ENCODE measurements around the gene FBXO33.

The FBXO33 gene

DNA sequence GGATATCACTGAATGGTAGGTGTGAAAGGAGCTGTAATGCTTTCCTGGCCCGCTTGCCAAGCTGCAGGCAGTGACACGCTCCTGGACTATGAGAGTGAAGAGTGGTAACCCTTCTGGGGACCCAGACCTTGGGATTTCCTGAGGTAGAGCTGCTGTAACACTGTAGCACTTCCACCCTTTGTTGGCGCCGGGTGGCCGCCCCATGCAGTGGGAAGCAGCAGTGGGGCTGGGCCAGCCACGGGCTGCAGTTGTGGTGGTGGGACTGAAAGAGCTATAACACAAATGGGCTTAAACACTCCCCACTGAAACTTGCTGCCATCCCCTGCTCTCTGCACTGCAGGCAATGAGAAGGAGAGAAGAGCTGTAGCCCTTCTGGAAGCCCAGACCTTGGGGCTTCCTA is 9.6 kb upstream of the FBXO33 start:
- DNase-seq (ENCODE audit: insufficient read length, low spot score) (no peak), FAIRE-seq (no peak)
- no peak for TF ChIP-seq POLR2A (IDR thresholded peaks at IDR 0.05; ENCODE audit: low read depth, low read length)

DNA sequence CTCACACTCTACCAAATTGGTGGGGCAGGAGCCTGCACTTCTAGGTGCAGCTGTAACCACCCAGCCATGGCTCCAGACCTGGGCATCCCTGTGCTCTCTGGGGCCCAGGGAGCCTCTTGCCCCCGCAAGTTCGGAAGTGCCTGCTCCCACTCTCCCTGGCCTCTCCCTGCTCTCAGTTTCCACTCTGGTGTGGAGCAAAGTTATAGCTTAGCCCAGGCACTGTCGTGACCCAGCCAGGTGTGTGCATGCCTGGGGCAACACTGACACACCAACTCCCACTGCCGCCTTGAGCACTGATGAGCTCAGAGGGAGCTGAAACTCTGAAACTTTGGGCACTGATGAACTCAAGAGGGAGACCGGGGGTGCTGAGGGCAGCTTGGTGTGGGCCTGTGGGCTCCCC is 8.7 kb upstream of the FBXO33 start:
- TF ChIP-seq POLR2A (IDR thresholded peaks at IDR 0.05; ENCODE audit: low read depth, low read length): no peak
- DNase-seq (ENCODE audit: insufficient read length, low spot score): no peak
- no peak for FAIRE-seq

DNA sequence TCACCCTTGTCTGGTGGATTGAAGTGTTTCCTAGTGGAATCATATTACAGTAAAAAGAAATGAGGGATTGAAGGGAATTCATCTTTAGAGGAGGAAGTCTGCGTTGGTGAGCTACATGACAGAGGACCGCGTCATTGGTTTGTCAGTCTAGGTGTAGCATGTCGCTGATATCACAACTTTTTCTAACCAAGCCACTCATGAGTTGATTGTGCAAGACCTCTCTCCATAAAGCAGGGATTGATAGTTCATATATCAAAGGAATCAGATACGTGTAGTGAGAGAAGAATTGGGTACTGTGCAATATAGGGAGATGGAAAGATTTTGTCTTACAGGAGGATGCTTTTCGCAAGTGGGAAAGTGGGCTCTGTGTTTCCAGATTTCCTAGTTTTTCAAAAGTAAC is 3.0 kb upstream of the FBXO33 start:
- DNase-seq (ENCODE audit: insufficient read length, low spot score) (no peak), FAIRE-seq (no peak)
- TF ChIP-seq POLR2A (IDR thresholded peaks at IDR 0.05; ENCODE audit: low read depth, low read length): no peak

DNA sequence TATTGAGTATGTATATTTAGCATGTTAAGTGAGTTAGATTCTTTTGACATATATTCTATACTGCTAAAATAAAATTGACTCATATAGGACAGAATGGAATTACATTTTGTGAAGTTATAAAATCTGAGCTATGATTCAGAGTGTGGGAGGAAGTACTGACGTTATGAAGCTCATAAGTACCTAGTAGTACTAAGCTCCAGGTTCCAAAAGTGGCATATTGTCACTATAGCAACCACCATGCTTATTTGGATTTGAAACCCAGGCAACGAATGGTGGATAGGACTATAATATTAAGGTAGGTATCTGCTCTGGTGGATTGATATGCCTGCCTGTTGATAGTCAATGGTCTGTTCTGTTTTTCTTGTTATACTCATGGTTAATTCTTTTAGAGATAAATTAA is 2.2 kb upstream of the FBXO33 start:
- DNase-seq (ENCODE audit: insufficient read length, low spot score) (no peak), FAIRE-seq (no peak)
- TF ChIP-seq POLR2A (IDR thresholded peaks at IDR 0.05; ENCODE audit: low read depth, low read length): no peak

DNA sequence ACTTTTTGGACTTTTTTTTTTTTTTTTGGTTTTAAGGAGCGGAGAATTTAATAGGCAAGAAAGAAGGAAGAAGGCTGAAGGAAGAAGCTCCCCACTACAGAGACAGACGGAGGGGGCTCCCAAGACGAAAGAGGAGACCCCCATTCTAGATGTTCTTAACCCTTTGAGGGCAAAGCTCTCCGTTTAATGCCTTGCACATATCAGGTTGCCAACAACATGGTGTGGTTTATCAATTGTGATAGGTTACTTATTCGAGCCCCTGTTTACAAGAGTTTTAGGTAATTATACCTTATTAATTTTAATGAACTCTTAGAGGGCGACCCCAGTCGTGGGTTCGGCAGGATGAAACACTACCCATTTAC is 1.2 kb upstream of the FBXO33 start:
- TF ChIP-seq POLR2A (IDR thresholded peaks at IDR 0.05; ENCODE audit: low read depth, low read length): no peak
- no peak for FAIRE-seq
- DNase-seq (ENCODE audit: insufficient read length, low spot score): no peak

DNA sequence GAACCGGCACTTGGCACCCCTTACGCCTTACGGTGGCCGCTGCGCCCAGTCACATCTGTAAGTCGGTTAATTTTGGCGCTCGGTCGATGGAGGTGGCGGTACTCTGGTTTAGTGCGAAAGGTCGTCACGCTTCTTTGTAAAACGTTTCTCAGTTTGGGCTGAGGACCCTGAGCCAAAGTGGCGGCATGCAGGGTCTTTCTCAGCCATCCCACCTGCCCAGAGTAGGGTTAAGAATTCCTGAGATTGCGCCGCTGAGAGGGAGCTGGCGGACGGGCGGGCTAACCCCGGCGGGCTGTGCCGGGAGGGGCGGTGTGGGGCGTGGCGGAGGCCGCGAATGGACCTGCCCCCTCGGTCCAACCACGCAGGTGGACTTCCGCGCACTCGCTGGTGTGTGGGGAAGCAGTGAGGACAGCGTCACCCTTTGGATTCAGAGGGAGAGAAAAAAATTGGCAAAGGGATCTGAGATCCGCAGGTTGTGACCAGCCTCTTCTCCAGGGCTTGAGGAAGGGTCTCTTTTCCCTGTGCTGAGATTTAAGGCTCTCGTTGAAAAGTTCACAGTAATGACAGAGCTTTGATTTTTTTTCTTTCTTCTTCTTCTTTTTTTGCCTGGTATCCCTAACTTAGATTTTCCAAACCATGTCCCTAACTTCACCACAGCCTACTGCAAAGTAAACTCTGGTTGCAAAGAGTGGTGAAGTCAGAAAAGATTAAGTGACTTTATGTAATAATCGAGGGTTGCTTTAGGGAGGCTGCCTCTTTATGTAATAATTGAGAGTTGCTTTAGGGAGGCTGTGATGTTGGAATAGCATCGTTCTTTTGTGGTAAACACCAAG is 602 bp upstream of the FBXO33 start:
- TF ChIP-seq POLR2A (IDR thresholded peaks at IDR 0.05; ENCODE audit: low read depth, low read length): peak; percentile 22; the same call in 1 of the 2 replicates
- peak; percentile 83 for FAIRE-seq
- peak; percentile 64 for DNase-seq (ENCODE audit: insufficient read length, low spot score)

DNA sequence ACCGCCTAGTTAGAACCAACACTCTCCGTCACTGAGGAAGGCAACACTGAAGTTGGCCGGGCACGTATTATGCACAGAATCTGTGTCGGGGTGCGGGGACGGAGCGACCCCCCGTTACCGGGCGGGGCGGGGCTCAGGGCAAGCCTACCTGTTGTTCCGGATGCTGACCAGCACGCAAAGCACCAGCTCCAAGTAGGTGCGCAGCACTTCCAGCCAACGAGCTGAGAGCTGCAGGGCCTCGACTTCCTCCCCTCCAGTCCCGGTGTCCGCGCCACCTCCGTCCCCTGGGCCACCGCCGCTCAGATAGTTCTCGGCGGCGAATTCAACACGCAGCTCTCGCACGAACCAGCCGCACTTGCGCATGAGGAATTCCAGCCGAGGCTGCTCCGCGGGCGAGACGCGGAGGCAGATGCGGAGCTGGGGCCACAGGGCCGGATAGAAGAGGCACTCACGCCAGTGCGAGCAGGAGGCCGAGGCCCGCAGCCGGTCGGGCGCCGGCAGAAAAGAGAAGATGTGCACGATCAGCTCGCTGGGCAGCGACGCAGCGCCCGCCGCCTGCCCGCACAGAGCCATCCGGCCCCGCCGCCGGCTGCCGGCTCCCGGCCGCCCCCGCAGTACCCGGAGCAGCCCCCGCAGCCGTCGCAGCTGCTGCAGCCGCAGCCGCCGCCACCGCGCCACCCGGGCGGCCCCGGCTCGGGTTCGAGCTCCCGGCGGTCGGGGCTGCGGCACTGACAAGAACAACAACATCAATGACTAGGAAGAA is 636 bp downstream of the FBXO33 start:
- no peak for FAIRE-seq
- DNase-seq (ENCODE audit: insufficient read length, low spot score): no peak
- TF ChIP-seq POLR2A (IDR thresholded peaks at IDR 0.05; ENCODE audit: low read depth, low read length): peak; percentile 37; the same call in 1 of the 2 replicates

DNA sequence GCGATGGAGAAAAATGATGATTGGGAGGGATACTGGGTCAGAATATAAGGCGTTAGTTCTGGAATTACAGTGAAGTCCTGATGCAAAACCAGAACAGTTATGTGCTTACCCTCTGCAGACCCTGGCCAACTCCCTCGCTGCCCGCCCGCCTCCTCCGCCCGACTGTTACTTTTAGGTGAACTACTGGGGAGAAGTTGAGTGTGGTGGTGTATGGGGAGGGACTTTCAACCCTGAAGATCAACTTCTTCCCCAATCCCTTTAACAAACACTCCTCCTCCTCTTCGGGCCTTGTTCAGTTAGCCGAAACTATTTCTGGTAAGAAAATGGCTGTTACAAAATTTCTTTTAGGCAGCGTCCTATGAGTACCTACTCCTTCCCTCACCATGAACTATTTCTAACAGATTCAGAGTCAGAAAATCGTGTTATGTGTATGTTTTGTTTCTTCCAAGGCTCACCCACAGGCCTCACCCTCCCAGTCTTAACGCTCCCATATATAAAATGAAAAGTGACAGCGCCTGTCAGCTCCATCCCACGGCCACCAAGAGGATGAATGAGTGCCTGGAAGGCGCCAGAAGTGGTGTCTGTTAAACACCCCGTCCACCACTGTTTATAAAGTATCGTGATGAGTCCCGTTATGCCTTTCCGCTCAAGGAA is 1.3 kb downstream of the FBXO33 start:
- no peak for TF ChIP-seq POLR2A (IDR thresholded peaks at IDR 0.05; ENCODE audit: low read depth, low read length)
- FAIRE-seq (no peak), DNase-seq (ENCODE audit: insufficient read length, low spot score) (no peak)

DNA sequence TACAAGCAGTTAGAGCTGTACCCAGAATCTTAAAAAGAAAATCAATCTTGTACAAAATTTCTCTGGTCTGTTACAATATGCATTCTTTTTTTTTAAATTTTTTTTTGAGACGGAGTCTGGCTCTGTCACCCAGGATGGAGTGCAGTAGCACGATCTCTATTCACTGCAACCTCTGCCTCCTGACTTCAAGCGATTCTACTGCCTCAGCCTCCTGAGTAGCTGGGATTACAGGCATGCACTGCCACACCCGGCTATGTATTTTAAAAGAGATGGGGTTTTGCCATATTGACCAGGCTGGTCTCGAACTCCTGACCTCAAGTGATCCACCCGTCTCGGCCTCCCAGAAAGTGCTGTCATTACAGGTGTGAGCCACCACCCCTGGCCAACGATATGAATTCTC is 4.1 kb downstream of the FBXO33 start:
- DNase-seq (ENCODE audit: insufficient read length, low spot score) (no peak), FAIRE-seq (no peak)
- TF ChIP-seq POLR2A (IDR thresholded peaks at IDR 0.05; ENCODE audit: low read depth, low read length): no peak

DNA sequence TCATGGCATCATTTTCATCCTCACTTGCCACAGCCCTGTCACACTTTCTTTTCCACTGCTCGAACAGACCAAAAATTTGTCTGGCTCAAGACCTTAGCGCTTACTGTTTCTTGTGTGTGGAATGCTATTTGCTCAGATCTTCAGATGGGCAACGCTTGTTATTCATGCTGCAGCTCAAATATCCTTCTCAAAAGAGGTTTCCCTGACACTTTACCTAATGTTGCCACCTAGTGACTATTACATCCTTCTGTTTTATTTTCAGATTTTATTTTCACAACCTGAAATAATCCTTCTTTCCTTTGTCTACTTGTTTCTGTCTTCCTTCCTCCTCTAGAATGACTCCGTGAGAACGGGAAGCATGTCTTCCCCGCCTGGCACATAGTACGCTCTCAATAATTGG is 5.6 kb downstream of the FBXO33 start:
- no peak for DNase-seq (ENCODE audit: insufficient read length, low spot score)
- no peak for FAIRE-seq

DNA sequence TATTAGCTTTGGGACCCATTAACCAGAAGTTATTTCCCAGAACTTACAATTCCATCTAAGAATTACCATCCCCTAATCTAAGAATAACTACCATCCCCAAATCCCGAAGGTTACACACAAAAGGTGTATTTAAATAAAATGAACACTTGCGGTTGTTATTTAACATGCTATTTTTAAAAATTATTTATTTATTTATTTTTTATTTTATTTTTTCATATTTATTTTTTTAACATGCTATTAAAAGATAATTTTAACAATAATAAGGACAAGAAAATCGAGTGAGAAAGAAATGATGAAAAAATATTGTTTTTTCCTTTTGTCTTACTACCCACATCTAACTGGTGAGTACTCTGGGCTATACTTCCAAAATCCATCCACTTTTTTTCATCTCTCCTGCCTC is 6.3 kb downstream of the FBXO33 start:
- no peak for FAIRE-seq

More for the DNA sequence above, 5.6 kb downstream of the FBXO33 start:
- no peak for TF ChIP-seq POLR2A (IDR thresholded peaks at IDR 0.05; ENCODE audit: low read depth, low read length)

DNA sequence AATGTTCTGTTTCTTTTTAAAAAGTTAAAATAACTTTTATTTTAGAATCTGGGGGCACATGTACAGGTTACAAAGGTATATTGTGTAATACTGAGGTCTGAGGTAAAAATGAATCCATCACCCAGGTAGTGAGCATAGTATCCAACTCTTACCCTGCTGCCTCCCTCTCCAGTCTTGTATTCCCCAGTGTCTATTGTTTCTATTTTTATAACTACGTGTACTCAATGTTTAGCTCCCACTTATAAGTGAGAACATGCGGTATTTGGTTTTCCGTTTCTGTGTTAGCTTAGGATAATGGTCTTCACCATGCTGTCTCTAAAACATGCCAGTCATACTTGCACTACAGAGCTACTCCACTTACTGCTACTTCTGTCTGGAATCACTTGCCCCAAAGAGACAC is 8.4 kb downstream of the FBXO33 start:
- DNase-seq (ENCODE audit: insufficient read length, low spot score): no peak
- no peak for FAIRE-seq
- TF ChIP-seq POLR2A (IDR thresholded peaks at IDR 0.05; ENCODE audit: low read depth, low read length): no peak

More for the DNA sequence above, 6.3 kb downstream of the FBXO33 start:
- DNase-seq (ENCODE audit: insufficient read length, low spot score): no peak
- TF ChIP-seq POLR2A (IDR thresholded peaks at IDR 0.05; ENCODE audit: low read depth, low read length): no peak

DNA sequence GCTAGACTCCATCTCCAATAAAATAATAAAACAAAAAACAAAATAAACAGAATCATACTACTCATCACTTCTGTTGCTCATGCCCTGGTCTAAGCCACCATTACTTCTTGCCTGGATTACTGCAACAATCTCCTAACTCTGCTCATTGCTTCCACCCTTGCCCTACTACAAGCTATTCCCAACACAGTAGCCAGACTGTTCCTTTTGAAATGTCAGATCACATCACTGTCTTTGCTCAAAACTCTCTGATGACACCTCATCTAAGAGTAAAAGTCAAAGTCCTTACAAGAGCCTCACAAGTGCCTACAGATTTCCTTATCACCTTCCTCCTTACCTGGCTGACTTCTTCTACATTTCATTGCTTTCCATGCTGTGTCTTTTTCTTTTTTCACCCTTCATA is 10.0 kb downstream of the FBXO33 start:
- no peak for TF ChIP-seq POLR2A (IDR thresholded peaks at IDR 0.05; ENCODE audit: low read depth, low read length)
- no peak for DNase-seq (ENCODE audit: insufficient read length, low spot score)
- FAIRE-seq: no peak

DNA sequence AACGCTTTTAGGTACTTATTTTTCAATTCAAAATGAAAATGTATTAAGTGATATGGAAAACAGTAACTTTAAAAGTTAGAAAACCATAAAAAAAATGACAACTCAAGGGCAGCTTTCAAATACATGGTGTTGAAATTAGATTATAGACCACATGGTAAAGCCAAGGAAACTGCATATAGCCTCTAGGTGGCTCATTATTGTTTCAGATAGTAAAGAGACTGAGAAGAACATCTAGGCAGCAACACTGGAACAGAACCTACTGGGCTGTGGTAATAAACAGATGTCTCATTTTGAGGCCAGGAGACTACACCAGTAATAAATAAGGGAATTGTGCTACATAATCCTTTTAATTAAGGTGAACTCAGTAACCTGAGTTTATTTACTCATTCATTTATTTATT is 13.0 kb downstream of the FBXO33 start:
- FAIRE-seq: no peak
- TF ChIP-seq POLR2A (IDR thresholded peaks at IDR 0.05; ENCODE audit: low read depth, low read length): no peak
- no peak for DNase-seq (ENCODE audit: insufficient read length, low spot score)

Data from H54 (cell line).